ENCODE results near the gene RDH14. TPM values are rescaled to one million over a fixed set of nuclear protein-coding genes. Genes with fewer than 3 reads are reported as not detected.

The RDH14 gene
- total and polyA plus RNA-seq, 2 experiments from 2014 or later, result 38.1 to 40.6 TPM

GRCh38 chr2:18551169-18551568 is 9.3 kb downstream of the RDH14 start:
- ATAC-seq, result no peak
- H3K4me3 ChIP-seq, result no peak overlapping the region
- no peaks in the 10 kb centered on the region; the same call in 1 of the 2 replicates for H3K36me3 ChIP-seq (ENCODE audit: insufficient read depth)
- Mint-ChIP-seq H3K4me1 (peaks cover 15% of the 10 kb centered on the region), H3K27me3 (ENCODE audit: insufficient read depth, low read depth, poor library complexity) (no peaks in the 10 kb centered on the region), H3K4me3 (no peak overlapping the region), H3K9me3 (no peaks in the 10 kb centered on the region), H3K27ac (no peak overlapping the region), H3K36me3 (ENCODE audit: low read depth) (peaks cover 12% of the 10 kb centered on the region; the same call in 2 of the 3 replicates)
- no peak overlapping the region for H2AFZ ChIP-seq
- no peak overlapping the region for H3K4me2 ChIP-seq
- TF ChIP-seq ETS1 (IDR thresholded peaks at IDR 0.05) (no peak), EZH2phosphoT487 (IDR thresholded peaks at IDR 0.05; ENCODE audit: unreplicated experiment) (no peak), REST (IDR thresholded peaks at IDR 0.05; ENCODE audit: unreplicated experiment) (no peak), ZNF462 (CRISPR knock-in tag; IDR thresholded peaks at IDR 0.05) (no peak), POLR2AphosphoS5 (IDR thresholded peaks at IDR 0.05; ENCODE audit: low read depth) (no peak), CTCF (conservative IDR thresholded peaks at IDR 0.05; ENCODE audit: low read depth in 2 of 2) (no peak), EZH2 (IDR thresholded peaks at IDR 0.05; ENCODE audit: low read depth, unreplicated experiment) (no peak), JUNB (IDR thresholded peaks at IDR 0.05; ENCODE audit: unreplicated experiment) (no peak), ZNF114 (CRISPR knock-in tag; IDR thresholded peaks at IDR 0.05) (no peak), CREB1 (CRISPR knock-in tag; IDR thresholded peaks at IDR 0.05; ENCODE audit: low read depth) (no peak), NANOG (IDR thresholded peaks at IDR 0.05; ENCODE audit: borderline replicate concordance) (no peak)
- peaks cover 4% of the 10 kb centered on the region; the same call in 1 of the 2 replicates for H3K4me1 ChIP-seq (ENCODE audit: insufficient read depth)
- no peaks in the 10 kb centered on the region for H3K27me3 ChIP-seq (ENCODE audit: insufficient read depth)
- DNase-seq (ENCODE audit: low spot score), result no peak
- peaks cover 16% of the 10 kb centered on the region; the same call in 1 of the 2 replicates for H3K79me2 ChIP-seq (replicated peaks; ENCODE audit: insufficient read depth)
- H3K9me2 ChIP-seq (ENCODE audit: insufficient read depth), result no peaks in the 10 kb centered on the region
- no peaks in the 10 kb centered on the region for H3F3A ChIP-seq (replicated peaks; ENCODE audit: low read depth)
- H3K27ac ChIP-seq (ENCODE audit: low read depth), result no peak overlapping the region
- 0 out of 2 replicates have a peak, but pooled peaks cover 8% of the 10 kb centered on the region for H4K20me1 ChIP-seq (replicated peaks; ENCODE audit: insufficient read depth)
